HEK293T (cell line): ENCODE results near the gene BORCS8.
"Not testable (repeated sequence)": the region's sequence is repeated elsewhere in the genome, so short reads cannot be mapped to it uniquely, and the experiment has no call there.

ENCODE experiments used
- CTCF ChIA-PET: fragments of 350-600 bp; formaldehyde crosslinking; extraction: SDS; loops from one replicate; lab custom pipeline; 2021; ENCODE audit warnings: antibody characterized with exemption, inconsistent platforms; lab: Yijun Ruan, JAX
- POLR2A ChIA-PET: fragments of 350-600 bp; formaldehyde crosslinking; extraction: SDS; loops from one replicate; lab custom pipeline; 2020; ENCODE audit warnings: antibody characterized with exemption, inconsistent platforms; lab: Yijun Ruan, JAX
- DNase-seq: peaks from one replicate; pipeline ENCODE4 v3.0.0; 2012; ENCODE audit warnings: mixed read lengths; ENCODE audit errors: extremely low spot score
- ARNT ChIP-seq: fragments of 450-650 bp; IDR thresholded peaks from 2 replicates; pipeline ENCODE4 v1.6.1; 2017; ENCODE audit warnings: mild to moderate bottlenecking
- BHLHE40 ChIP-seq: fragments of 450-650 bp; IDR thresholded peaks from 2 replicates; pipeline ENCODE4 v1.6.1; 2016; ENCODE audit warnings: mild to moderate bottlenecking, moderate library complexity, borderline replicate concordance
- CTBP1 ChIP-seq: fragments of 450-650 bp; IDR thresholded peaks from 2 replicates; pipeline ENCODE4 v1.6.1; 2016; ENCODE audit warnings: borderline replicate concordance
- ELF4 ChIP-seq: fragments of 450-650 bp; IDR thresholded peaks from 2 replicates; pipeline ENCODE4 v1.6.1; 2017; ENCODE audit warnings: antibody characterized with exemption
- FOXA1 ChIP-seq: fragments of 450-650 bp; IDR thresholded peaks from 2 replicates; pipeline ENCODE4 v1.6.1; 2016; ENCODE audit warnings: mild to moderate bottlenecking
- FOXK2 ChIP-seq: fragments of 450-650 bp; IDR thresholded peaks from 2 replicates; pipeline ENCODE4 v1.6.1; 2016; ENCODE audit warnings: mild to moderate bottlenecking
- FOXM1 ChIP-seq: fragments of 450-650 bp; IDR thresholded peaks from 2 replicates; pipeline ENCODE4 v1.6.1; 2017; ENCODE audit warnings: mild to moderate bottlenecking, borderline replicate concordance
- HDGF ChIP-seq: fragments of 450-650 bp; IDR thresholded peaks from 2 replicates; pipeline ENCODE4 v1.6.1; 2017; ENCODE audit warnings: antibody characterized with exemption, borderline replicate concordance
- L3MBTL2 ChIP-seq: fragments of 450-650 bp; conservative IDR thresholded peaks from 2 replicates; pipeline ENCODE4 v1.6.1; 2016; ENCODE audit warnings: mild to moderate bottlenecking
- LEF1 ChIP-seq: fragments of 450-650 bp; IDR thresholded peaks from 2 replicates; pipeline ENCODE4 v1.6.1; 2017; ENCODE audit warnings: mild to moderate bottlenecking, borderline replicate concordance
- NFRKB ChIP-seq: fragments of 450-650 bp; IDR thresholded peaks from 2 replicates; pipeline ENCODE4 v1.6.1; 2016; ENCODE audit warnings: mild to moderate bottlenecking, moderate library complexity
- SP1 ChIP-seq: fragments of 450-650 bp; IDR thresholded peaks from 2 replicates; pipeline ENCODE4 v1.6.1; 2017
- SUZ12 ChIP-seq: fragments of 450-650 bp; IDR thresholded peaks from 2 replicates; pipeline ENCODE4 v1.6.1; 2016; ENCODE audit warnings: mild to moderate bottlenecking
- TARDBP ChIP-seq: fragments of 450-650 bp; IDR thresholded peaks from 2 replicates; pipeline ENCODE4 v1.6.1; 2016
- ZNF384 ChIP-seq: fragments of 450-650 bp; IDR thresholded peaks from 2 replicates; pipeline ENCODE4 v1.6.1; 2016
- TF ChIP-seq, protein P1 (sequence below): fragments of 450-650 bp; IDR thresholded peaks from 2 replicates; pipeline ENCODE4 v1.6.1; 2016

BORCS8 gene

DNA sequence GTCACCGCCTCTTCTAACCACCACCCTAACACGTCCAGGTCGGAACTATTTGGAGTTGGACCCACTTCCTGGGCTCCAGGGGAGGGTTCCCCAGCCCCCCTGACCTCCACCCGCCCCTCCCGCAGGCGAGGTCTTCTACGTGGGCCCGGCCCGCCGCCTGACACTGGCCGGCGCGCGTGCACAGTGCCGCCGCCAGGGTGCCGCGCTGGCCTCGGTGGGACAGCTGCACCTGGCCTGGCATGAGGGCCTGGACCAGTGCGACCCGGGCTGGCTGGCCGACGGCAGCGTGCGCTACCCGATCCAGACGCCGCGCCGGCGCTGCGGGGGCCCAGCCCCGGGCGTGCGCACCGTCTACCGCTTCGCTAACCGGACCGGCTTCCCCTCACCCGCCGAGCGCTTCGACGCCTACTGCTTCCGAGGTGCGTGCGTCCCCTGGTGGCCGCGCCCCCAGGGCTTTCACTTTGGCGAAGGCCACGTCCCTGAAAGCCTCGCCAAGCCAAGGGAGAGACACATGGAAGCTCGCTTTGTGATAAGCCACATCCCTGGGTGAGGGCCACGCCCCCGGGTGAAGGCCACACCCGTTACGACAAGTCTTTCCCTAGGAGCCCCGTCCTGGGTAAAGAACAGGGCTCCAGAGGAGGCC is 33.0 kb upstream of the BORCS8 start:
- peak; percentile 86 for DNase-seq
- peak; percentile 78 for TF ChIP-seq L3MBTL2
- TF ChIP-seq ARNT: no peak
- POLR2A ChIA-PET: interaction anchor here (1.8 kb wide), 1 partner anchor 22 kb away, joined by 8 read pairs; the partner anchor contains the start of gene NR2C2AP
- CTCF ChIA-PET: interaction anchor here (0.6 to 0.9 kb wide), 3 partner anchors 20 to 32 kb away, joined by 3 read pairs; partner anchors contain the start of gene NR2C2AP

DNA sequence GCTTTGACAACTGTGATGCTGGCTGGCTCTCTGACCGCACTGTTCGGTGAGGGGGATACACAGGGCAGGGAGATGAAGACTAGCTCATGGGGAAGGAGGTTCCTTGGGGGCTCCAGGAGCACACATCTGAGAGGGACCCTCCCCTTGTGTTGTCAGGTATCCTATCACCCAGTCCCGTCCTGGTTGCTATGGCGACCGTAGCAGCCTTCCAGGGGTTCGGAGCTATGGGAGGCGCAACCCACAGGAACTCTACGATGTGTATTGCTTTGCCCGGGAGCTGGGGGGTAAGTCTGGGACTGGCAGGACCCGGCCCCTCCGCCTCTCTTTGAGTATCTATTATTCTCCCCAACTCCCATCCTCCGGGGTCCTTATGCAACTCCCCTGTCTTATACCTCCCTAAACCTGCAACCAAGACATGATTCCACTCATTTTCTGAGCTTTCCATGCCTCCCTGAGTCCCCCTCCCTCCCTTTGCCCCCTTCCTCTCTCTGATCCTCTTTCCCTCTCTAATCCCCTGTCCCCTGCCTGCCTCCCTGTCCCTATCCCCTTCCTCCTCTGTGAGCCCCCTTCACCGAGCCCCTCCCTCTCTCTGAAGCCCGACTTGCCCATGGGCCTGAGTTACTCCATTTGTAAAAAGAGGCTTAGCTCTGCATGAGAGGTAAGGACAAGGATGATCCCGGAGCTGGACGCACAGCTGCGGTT is 32.3 kb upstream of the BORCS8 start:
- CTCF ChIA-PET: interaction anchor here (0.6 to 0.9 kb wide), 2 partner anchors 19 to 31 kb away, joined by 3 read pairs; no protein-coding TSS in a partner anchor
- DNase-seq: no peak
- no peak for TF ChIP-seq BHLHE40
- no peak for TF ChIP-seq TARDBP
- TF ChIP-seq FOXM1: no peak
- no peak for TF ChIP-seq HDGF
- TF ChIP-seq L3MBTL2: no peak
- TF ChIP-seq, protein P1, sequence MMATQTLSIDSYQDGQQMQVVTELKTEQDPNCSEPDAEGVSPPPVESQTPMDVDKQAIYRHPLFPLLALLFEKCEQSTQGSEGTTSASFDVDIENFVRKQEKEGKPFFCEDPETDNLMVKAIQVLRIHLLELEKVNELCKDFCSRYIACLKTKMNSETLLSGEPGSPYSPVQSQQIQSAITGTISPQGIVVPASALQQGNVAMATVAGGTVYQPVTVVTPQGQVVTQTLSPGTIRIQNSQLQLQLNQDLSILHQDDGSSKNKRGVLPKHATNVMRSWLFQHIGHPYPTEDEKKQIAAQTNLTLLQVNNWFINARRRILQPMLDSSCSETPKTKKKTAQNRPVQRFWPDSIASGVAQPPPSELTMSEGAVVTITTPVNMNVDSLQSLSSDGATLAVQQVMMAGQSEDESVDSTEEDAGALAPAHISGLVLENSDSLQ: no peak
- POLR2A ChIA-PET: interaction anchor here (1.8 kb wide), 1 partner anchor 22 kb away, joined by 8 read pairs; the partner anchor contains the start of gene NR2C2AP

DNA sequence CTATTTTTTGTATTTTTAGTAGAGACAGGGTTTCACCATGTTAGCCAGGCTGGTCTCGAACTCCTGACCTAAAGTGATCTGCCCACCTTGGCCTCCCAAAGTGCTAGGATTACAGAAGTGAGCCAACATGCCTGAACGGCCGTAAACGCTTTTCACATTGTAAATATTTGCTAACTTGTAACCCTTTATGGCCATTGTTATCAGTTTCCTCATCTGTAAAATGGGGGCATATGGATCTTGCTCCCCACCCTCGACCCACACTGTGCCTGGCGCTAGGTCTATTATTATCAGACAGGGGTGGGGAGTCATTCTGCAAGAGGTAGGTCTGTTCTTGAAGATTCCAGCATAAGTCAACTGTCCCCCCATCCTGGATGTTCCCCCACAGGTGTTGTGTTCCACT is 31.7 kb upstream of the BORCS8 start:
- CTCF ChIA-PET: no interaction called here
- TF ChIP-seq FOXA1 (no peak), ELF4 (no peak), NFRKB (no peak), TARDBP (no peak), L3MBTL2 (no peak), ZNF384 (no peak), FOXK2 (no peak), LEF1 (no peak)
- POLR2A ChIA-PET: no interaction called here
- no peak for DNase-seq

DNA sequence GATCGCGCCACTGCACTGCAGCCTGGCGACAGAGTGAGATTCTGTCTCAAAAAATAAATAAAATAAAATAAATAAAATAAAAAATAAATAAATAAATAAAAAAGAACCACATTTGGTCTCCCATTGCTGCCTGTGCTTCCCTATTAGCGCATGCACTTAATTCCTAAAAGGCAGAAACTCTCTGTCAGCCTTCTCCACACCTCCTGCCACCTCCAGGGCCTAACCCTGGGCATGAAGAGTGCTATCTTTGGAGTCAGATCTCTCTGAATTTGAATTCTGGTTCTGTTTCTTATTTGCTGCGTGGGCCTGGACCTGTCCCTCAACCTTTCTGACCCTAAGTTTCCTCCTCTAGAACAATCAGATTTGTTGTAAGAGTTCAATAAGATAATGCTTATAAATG is 31.1 kb upstream of the BORCS8 start:
- CTCF ChIA-PET: no interaction called here

DNA sequence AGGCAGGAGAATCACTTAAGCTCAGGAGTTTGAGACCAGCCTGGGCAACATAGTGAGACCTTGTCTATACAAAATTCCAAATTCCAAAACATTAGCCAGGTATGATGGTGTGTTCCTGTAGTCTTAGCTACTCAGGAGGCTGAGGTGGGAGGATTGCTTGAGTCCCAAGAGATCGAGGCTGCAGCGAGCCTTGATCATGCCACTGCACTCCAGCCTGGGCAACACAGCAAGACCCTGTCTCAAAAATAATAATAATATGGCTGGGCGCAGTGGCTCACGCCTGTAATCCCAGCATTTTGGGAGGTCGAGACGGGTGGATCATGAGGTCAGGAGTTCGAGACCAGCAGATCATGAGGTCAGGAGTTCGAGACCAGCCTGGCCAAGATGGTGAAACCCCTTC is 29.0 kb upstream of the BORCS8 start:
- POLR2A ChIA-PET: interaction anchor here (1.1 kb wide), 1 partner anchor 29 kb away, joined by 3 read pairs; the partner anchor contains the start of genes BORCS8 and RFXANK
- not testable (repeated sequence) for DNase-seq
- CTCF ChIA-PET: interaction anchor here (1.0 kb wide), 1 partner anchor 31 kb away, joined by 3 read pairs; no protein-coding TSS in a partner anchor

More for the DNA sequence above, 31.1 kb upstream of the BORCS8 start:
- TF ChIP-seq SUZ12 (no peak), FOXA1 (no peak), ZNF384 (no peak), CTBP1 (no peak), ELF4 (no peak), SP1 (no peak), BHLHE40 (no peak), FOXK2 (no peak), FOXM1 (no peak), TARDBP (no peak)
- TF ChIP-seq, protein P1: no peak
- POLR2A ChIA-PET: no interaction called here
- DNase-seq: no peak

DNA sequence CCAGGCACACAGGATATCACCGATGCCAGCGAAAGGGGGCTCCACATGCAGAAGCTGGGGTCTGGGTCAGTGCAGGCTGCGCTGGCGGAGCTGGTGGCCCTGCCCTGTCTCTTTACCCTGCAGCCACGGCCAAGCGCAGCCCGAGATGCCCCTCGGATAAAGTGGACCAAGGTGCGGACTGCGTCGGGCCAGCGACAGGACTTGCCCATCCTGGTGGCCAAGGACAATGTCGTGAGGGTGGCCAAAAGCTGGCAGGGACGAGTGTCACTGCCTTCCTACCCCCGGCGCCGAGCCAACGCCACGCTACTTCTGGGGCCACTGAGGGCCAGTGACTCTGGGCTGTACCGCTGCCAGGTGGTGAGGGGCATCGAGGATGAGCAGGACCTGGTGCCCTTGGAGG is 27.0 kb upstream of the BORCS8 start:
- TF ChIP-seq, protein P1: no peak
- no peak for TF ChIP-seq TARDBP
- TF ChIP-seq L3MBTL2: no peak
- no peak for TF ChIP-seq FOXM1
- ChIA-PET CTCF (no interaction called here), POLR2A (interaction anchor here (0.9 to 1.4 kb wide), 2 partner anchors 16 to 27 kb away, joined by 3 read pairs; partner anchors contain the start of genes BORCS8, NR2C2AP and RFXANK)
- no peak for DNase-seq

DNA sequence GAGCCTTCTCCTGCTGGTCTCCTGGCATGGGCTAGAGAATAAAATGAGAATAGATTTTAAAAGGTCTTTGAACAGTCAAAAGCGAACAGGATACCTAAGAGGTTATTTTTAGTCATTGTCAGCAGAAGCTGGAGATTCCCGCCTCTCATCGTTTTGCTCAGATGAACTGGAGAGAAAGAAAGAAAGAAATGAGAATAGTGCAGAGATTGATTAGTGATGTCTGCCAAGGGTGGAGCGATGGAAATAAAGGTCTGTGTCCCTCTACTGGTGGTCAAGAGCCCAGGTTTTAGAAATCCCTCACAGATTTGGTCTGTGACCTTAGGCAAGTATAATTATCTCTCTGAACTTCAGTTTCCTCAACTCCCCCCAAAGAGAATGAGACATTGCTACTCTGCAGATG is 25.1 kb upstream of the BORCS8 start:
- ChIA-PET POLR2A (interaction anchor here (1.3 kb wide), 1 partner anchor 14 kb away, joined by 4 read pairs; the partner anchor contains the start of gene NR2C2AP), CTCF (interaction anchor here (0.6 kb wide), 1 partner anchor 13 kb away, joined by 9 read pairs; no protein-coding TSS in a partner anchor)
- TF ChIP-seq SP1 (no peak), FOXM1 (no peak), BHLHE40 (no peak), NFRKB (no peak), LEF1 (no peak), FOXK2 (no peak), FOXA1 (no peak), L3MBTL2 (no peak), HDGF (no peak), SUZ12 (no peak), CTBP1 (no peak), ARNT (no peak), TARDBP (no peak), ZNF384 (no peak)
- TF ChIP-seq, protein P1: no peak
- DNase-seq: no peak
